ENCODE measurements around the gene CTRL. TPM values are rescaled to one million over a fixed set of nuclear protein-coding genes. Genes with fewer than 3 reads are reported as not detected.

CTRL gene
- total and polyA plus RNA-seq, 7 donors: 0.71 to 2.1 (median 1.2) TPM; not detected in 3

GRCh38 chr16:67949645-67950044, 18.0 kb upstream of the CTRL start:
- DNase-seq: no peak
- Histone ChIP-seq H3K27ac (no peak overlapping the region), H3K36me3 (peaks cover 63 to 99% (median 69%) of the 10 kb centered on the region in 4 donors), H3K4me3 (no peak overlapping the region), H3K9me3 (no peaks in the 10 kb centered on the region), H3K4me1 (peaks cover 0 to 29% (median 26%) of the 10 kb centered on the region in 4 donors), H3K27me3 (no peaks in the 10 kb centered on the region)
- intact Hi-C loops (cut with DNase I): no loop called here
- TF ChIP-seq POLR2A (IDR thresholded peaks at IDR 0.05) (no peak), CTCF (IDR thresholded peaks at IDR 0.05) (no peak)
- WGBS, 2 donors: 85 to 89% methylated on average over 11 of the region's 11 CpGs

- Histone ChIP-seq H3K27me3 (no peaks in the 10 kb centered on the region), H3K36me3 (peaks cover 61 to 85% (median 66%) of the 10 kb centered on the region in 4 donors), H3K4me1 (peaks cover 0 to 45% (median 42%) of the 10 kb centered on the region in 4 donors), H3K4me3 (no peak overlapping the region), H3K9me3 (no peaks in the 10 kb centered on the region), H3K27ac (peak overlapping the region in 2 of 4 donors; percentile 2 to 13)
- intact Hi-C loops (cut with DNase I): no loop called here
- no peak for DNase-seq
- WGBS, 2 donors: 28 to 85% methylated on average over 15 of the region's 15 CpGs
- TF ChIP-seq POLR2A (IDR thresholded peaks at IDR 0.05): no peak
- TF ChIP-seq CTCF (IDR thresholded peaks at IDR 0.05): no peak
- TF ChIP-seq POLR2AphosphoS5 (IDR thresholded peaks at IDR 0.05): no peak
- TF ChIP-seq EP300 (IDR thresholded peaks at IDR 0.05): no peak
Measured at GRCh38 chr16:67948015-67948414, 16.4 kb upstream of the CTRL start.

GRCh38 chr16:67946966-67947558, 15.4 kb upstream of the CTRL start:
- H3K4me3 ChIP-seq: no peak overlapping the region
- no peak for DNase-seq
- peak overlapping the region in 3 of 4 donors; percentile 2 to 27 (median 13) for H3K27ac ChIP-seq
- H3K4me1 ChIP-seq: peaks cover 0 to 49% (median 43%) of the 10 kb centered on the region in 4 donors
- WGBS, 2 donors: 83 to 93% methylated on average over 28 of the region's 28 CpGs
- TF ChIP-seq POLR2AphosphoS5 (IDR thresholded peaks at IDR 0.05) (no peak), CTCF (IDR thresholded peaks at IDR 0.05) (no peak), EP300 (IDR thresholded peaks at IDR 0.05) (no peak), POLR2A (IDR thresholded peaks at IDR 0.05) (no peak)
- intact Hi-C loops (cut with DNase I): no loop called here
- peaks cover 61 to 86% (median 69%) of the 10 kb centered on the region in 4 donors for H3K36me3 ChIP-seq
- no peaks in the 10 kb centered on the region for H3K27me3 ChIP-seq
- no peaks in the 10 kb centered on the region for H3K9me3 ChIP-seq

- H3K4me1 ChIP-seq: peaks cover 0 to 39% (median 33%) of the 10 kb centered on the region in 4 donors
- TF ChIP-seq CTCF (IDR thresholded peaks at IDR 0.05) (no peak), POLR2AphosphoS5 (IDR thresholded peaks at IDR 0.05) (no peak), POLR2A (IDR thresholded peaks at IDR 0.05) (no peak), EP300 (IDR thresholded peaks at IDR 0.05) (no peak)
- H3K27me3 ChIP-seq: no peaks in the 10 kb centered on the region
- H3K9me3 ChIP-seq: no peaks in the 10 kb centered on the region
- WGBS, 2 donors: 95 to 97% methylated on average over 20 of the region's 20 CpGs
- intact Hi-C loops (cut with DNase I): no loop called here
- peaks cover 57 to 85% (median 66%) of the 10 kb centered on the region in 4 donors for H3K36me3 ChIP-seq
- no peak overlapping the region for H3K4me3 ChIP-seq
- no peak for DNase-seq
- peak overlapping the region in 2 of 4 donors; percentile 27 to 85 for H3K27ac ChIP-seq
Measured at GRCh38 chr16:67946128-67946569, 14.5 kb upstream of the CTRL start.
